K562 (cell line): ENCODE measurements around the gene SIGLEC9. TPM values are rescaled to one million over a fixed set of nuclear protein-coding genes. Genes with fewer than 3 reads are reported as not detected.
A peak's percentile ranks its signal among the peaks of the same experiment; 100 is the strongest.

Experiments
- BMI1 ChIP-seq: fragments of 150-350 bp; IDR thresholded peaks from 2 replicates; pipeline ENCODE4 v1.6.1; 2014; ENCODE audit warnings: low read length
- CBFA2T2 ChIP-seq: fragments of 450-650 bp; conservative IDR thresholded peaks from 2 replicates; pipeline ENCODE4 v1.6.1; 2017; ENCODE audit warnings: mild to moderate bottlenecking
- MTF1 ChIP-seq: fragments of 250-450 bp; sonication (Bioruptor Pico); IDR thresholded peaks from 2 replicates; pipeline ENCODE4 v1.9.0; 2021; ENCODE audit warnings: moderate library complexity, mild to moderate bottlenecking, inconsistent platforms, borderline replicate concordance
- NEUROD1 ChIP-seq: fragments of 150-350 bp; IDR thresholded peaks from 2 replicates; pipeline ENCODE4 v1.6.1; 2014; ENCODE audit warnings: borderline replicate concordance, low read length, low read depth; ENCODE audit not compliant: partially characterized antibody
- PTBP1 ChIP-seq: fragments of 200-400 bp; formaldehyde crosslinking; IDR thresholded peaks from 2 replicates; pipeline ENCODE4 v1.6.1; 2017; ENCODE audit warnings: low read depth, low read length
- SMARCE1 ChIP-seq: fragments of 450-650 bp; IDR thresholded peaks from 2 replicates; pipeline ENCODE4 v1.7.1; 2016; ENCODE audit warnings: mild to moderate bottlenecking
- ZEB2 ChIP-seq: fragments of 450-650 bp; IDR thresholded peaks from 2 replicates; pipeline ENCODE4 v1.6.1; 2016
- polyA plus RNA-seq, 8 experiments: library from polyadenylated mRNA; depleted of rRNA in 4 of 8; stranded (reverse) in 5 of 8; unstranded in 3 of 8; fragments of >200 nt; fragmentation: Nextera tagmentation in 2 of 8; fragmentation: Illumina TruSeq in 1 of 8; extraction: Ambion mirVana in 2 of 8; extraction: Trizol in 1 of 8; gene quantifications; 2 replicates each; pipeline versions ENCODE4 v1.2.1 to v1.2.3, GENCODE V29; 2011 to 2014; ENCODE audit warnings: inconsistent platforms in 1 of 8, missing spikeins in 1 of 8
- total RNA-seq, 7 experiments: library from RNA; depleted of rRNA in 6 of 7; stranded (reverse); fragments of >200 nt in 6 of 7; fragmentation: Illumina TruSeq in 2 of 7; extraction: Trizol in 2 of 7; gene quantifications; 2 replicates each; pipeline versions ENCODE4 v1.2.1 to v1.2.3, GENCODE V29; 2011 to 2021; ENCODE audit warnings: low replicate concordance in 1 of 7
- TF ChIP-seq, protein P1 (sequence below): sonication (generic); formaldehyde crosslinking; IDR thresholded peaks from 2 replicates; pipeline ENCODE4 v1.8.0; 2022; ENCODE audit warnings: missing genetic modification reagents, mild to moderate bottlenecking, moderate library complexity, borderline replicate concordance
- TF ChIP-seq, protein P2 (sequence below): sonication (generic); IDR thresholded peaks from 2 replicates; pipeline ENCODE4 v1.6.1; 2016
- TF ChIP-seq, protein P3 (sequence below): fragments of 450-650 bp; IDR thresholded peaks from 2 replicates; pipeline ENCODE4 v1.6.1; 2016; ENCODE audit warnings: low read depth
- TF ChIP-seq, protein P4 (sequence below): fragments of 450-650 bp; IDR thresholded peaks from 2 replicates; pipeline ENCODE4 v1.6.1; 2016; ENCODE audit warnings: mild to moderate bottlenecking
- TF ChIP-seq, protein P5 (sequence below): fragments of 250-450 bp; sonication (Bioruptor Pico); IDR thresholded peaks from 2 replicates; pipeline ENCODE4 v1.4.0; 2020
- TF ChIP-seq, protein P6 (sequence below), 2 experiments: fragments of 450-650 bp in 1 of 2; sonication (generic) in 1 of 2; formaldehyde crosslinking in 1 of 2; IDR thresholded peaks in 1 of 2; conservative IDR thresholded peaks in 1 of 2; 2 replicates each; pipeline versions ENCODE4 v1.6.1 to v1.8.1; 2016 to 2023; ENCODE audit warnings: mild to moderate bottlenecking in 2 of 2, moderate library complexity in 2 of 2, inconsistent platforms in 1 of 2, missing genetic modification reagents in 1 of 2

SIGLEC9 gene
- total and polyA plus RNA-seq, 9 of the 15 experiments (the other 6 are each of a cell fraction or from before 2014, with no cell fraction given) = 0.09 to 0.34 (median 0.22) TPM; not detected in 4

DNA sequence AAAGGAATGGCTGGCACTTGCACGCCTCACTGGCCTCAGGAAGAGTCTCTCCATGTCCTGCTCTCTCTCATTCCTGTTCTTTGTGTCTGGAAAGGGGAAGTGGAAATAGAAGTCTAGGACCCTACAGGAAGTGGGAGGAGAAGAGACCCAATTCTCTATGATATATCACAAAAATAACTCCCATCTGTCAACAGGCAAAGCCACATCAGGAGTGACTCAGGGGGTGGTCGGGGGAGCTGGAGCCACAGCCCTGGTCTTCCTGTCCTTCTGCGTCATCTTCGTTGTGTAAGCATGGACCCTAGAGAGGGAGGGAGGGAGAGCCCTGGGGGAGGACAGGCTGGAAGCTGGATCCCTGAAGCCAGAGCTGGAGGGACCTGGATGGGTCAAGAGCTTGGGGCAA lies 3.0 kb downstream of the SIGLEC9 start (continued):
- TF ChIP-seq, protein P1, sequence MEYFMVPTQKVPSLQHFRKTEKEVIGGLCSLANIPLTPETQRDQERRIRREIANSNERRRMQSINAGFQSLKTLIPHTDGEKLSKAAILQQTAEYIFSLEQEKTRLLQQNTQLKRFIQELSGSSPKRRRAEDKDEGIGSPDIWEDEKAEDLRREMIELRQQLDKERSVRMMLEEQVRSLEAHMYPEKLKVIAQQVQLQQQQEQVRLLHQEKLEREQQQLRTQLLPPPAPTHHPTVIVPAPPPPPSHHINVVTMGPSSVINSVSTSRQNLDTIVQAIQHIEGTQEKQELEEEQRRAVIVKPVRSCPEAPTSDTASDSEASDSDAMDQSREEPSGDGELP (CRISPR knock-in tag) = no peak
- TF ChIP-seq NEUROD1 (peak; percentile 68), MTF1 (CRISPR knock-in tag) (no peak), BMI1 (no peak), ZEB2 (no peak), PTBP1 (no peak), SMARCE1 (peak; percentile 84), CBFA2T2 (peak; percentile 28; the same call in 1 of the 2 replicates)
- TF ChIP-seq, protein P2, sequence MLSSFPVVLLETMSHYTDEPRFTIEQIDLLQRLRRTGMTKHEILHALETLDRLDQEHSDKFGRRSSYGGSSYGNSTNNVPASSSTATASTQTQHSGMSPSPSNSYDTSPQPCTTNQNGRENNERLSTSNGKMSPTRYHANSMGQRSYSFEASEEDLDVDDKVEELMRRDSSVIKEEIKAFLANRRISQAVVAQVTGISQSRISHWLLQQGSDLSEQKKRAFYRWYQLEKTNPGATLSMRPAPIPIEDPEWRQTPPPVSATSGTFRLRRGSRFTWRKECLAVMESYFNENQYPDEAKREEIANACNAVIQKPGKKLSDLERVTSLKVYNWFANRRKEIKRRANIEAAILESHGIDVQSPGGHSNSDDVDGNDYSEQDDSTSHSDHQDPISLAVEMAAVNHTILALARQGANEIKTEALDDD = no peak
- TF ChIP-seq, protein P3, sequence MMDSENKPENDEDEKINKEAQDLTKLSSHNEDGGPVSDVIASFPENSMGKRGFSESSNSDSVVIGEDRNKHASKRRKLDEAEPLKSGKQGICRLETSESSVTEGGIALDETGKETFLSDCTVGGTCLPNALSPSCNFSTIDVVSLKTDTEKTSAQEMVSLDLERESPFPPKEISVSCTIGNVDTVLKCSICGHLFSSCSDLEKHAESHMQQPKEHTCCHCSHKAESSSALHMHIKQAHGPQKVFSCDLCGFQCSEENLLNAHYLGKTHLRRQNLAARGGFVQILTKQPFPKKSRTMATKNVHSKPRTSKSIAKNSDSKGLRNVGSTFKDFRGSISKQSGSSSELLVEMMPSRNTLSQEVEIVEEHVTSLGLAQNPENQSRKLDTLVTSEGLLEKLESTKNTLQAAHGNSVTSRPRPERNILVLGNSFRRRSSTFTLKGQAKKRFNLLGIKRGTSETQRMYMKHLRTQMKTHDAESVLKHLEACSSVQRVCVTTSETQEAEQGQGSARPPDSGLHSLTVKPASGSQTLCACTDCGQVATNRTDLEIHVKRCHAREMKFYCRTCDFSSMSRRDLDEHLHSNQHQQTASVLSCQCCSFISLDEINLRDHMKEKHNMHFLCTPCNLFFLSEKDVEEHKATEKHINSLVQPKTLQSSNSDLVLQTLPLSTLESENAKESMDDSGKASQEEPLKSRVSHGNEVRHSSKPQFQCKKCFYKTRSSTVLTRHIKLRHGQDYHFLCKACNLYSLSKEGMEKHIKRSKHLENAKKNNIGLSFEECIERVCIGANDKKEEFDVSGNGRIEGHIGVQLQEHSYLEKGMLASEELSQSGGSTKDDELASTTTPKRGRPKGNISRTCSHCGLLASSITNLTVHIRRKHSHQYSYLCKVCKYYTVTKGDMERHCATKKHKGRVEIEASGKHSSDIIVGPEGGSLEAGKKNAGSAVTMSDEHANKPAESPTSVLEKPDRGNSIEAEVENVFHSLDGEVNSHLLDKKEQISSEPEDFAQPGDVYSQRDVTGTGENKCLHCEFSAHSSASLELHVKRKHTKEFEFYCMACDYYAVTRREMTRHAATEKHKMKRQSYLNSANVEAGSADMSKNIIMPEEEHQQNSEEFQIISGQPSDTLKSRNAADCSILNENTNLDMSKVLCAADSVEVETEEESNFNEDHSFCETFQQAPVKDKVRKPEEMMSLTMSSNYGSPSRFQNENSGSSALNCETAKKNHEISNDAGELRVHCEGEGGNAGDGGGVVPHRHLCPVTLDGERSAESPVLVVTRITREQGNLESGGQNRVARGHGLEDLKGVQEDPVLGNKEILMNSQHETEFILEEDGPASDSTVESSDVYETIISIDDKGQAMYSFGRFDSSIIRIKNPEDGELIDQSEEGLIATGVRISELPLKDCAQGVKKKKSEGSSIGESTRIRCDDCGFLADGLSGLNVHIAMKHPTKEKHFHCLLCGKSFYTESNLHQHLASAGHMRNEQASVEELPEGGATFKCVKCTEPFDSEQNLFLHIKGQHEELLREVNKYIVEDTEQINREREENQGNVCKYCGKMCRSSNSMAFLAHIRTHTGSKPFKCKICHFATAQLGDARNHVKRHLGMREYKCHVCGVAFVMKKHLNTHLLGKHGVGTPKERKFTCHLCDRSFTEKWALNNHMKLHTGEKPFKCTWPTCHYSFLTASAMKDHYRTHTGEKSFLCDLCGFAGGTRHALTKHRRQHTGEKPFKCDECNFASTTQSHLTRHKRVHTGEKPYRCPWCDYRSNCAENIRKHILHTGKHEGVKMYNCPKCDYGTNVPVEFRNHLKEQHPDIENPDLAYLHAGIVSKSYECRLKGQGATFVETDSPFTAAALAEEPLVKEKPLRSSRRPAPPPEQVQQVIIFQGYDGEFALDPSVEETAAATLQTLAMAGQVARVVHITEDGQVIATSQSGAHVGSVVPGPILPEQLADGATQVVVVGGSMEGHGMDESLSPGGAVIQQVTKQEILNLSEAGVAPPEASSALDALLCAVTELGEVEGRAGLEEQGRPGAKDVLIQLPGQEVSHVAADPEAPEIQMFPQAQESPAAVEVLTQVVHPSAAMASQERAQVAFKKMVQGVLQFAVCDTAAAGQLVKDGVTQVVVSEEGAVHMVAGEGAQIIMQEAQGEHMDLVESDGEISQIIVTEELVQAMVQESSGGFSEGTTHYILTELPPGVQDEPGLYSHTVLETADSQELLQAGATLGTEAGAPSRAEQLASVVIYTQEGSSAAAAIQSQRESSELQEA = no peak
- TF ChIP-seq, protein P4, sequence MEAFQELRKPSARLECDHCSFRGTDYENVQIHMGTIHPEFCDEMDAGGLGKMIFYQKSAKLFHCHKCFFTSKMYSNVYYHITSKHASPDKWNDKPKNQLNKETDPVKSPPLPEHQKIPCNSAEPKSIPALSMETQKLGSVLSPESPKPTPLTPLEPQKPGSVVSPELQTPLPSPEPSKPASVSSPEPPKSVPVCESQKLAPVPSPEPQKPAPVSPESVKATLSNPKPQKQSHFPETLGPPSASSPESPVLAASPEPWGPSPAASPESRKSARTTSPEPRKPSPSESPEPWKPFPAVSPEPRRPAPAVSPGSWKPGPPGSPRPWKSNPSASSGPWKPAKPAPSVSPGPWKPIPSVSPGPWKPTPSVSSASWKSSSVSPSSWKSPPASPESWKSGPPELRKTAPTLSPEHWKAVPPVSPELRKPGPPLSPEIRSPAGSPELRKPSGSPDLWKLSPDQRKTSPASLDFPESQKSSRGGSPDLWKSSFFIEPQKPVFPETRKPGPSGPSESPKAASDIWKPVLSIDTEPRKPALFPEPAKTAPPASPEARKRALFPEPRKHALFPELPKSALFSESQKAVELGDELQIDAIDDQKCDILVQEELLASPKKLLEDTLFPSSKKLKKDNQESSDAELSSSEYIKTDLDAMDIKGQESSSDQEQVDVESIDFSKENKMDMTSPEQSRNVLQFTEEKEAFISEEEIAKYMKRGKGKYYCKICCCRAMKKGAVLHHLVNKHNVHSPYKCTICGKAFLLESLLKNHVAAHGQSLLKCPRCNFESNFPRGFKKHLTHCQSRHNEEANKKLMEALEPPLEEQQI = no peak
- TF ChIP-seq, protein P5, sequence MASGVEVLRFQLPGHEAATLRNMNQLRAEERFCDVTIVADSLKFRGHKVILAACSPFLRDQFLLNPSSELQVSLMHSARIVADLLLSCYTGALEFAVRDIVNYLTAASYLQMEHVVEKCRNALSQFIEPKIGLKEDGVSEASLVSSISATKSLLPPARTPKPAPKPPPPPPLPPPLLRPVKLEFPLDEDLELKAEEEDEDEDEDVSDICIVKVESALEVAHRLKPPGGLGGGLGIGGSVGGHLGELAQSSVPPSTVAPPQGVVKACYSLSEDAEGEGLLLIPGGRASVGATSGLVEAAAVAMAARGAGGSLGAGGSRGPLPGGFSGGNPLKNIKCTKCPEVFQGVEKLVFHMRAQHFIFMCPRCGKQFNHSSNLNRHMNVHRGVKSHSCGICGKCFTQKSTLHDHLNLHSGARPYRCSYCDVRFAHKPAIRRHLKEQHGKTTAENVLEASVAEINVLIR (CRISPR knock-in tag) = peak; percentile 74; the same call in 1 of the 2 replicates
- TF ChIP-seq, protein P6, sequence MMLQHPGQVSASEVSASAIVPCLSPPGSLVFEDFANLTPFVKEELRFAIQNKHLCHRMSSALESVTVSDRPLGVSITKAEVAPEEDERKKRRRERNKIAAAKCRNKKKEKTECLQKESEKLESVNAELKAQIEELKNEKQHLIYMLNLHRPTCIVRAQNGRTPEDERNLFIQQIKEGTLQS (IDR thresholded peaks at IDR 0.05) = peak; percentile 81
- TF ChIP-seq, protein P6 (CRISPR knock-in tag; conservative IDR thresholded peaks at IDR 0.05) = no peak
